Stimulated activated CD8-positive, alpha-beta memory T cell treated with anti-CD3 and anti-CD28 coated beads, Interleukin-7, amount 100 ng/mL, for 4 hours (primary cell): ENCODE results near the gene KIAA0040.

Experiments
- DNase-seq, 2 donors: peaks; one replicate each; pipeline ENCODE4 v3.0.0-alpha.2; 2020; ENCODE audit warnings: low read depth in 2 of 2

KIAA0040 gene

GRCh38 chr1:175171036-175171913, 21.3 kb downstream of the KIAA0040 start:
- DNase-seq, result no peak

DNA sequence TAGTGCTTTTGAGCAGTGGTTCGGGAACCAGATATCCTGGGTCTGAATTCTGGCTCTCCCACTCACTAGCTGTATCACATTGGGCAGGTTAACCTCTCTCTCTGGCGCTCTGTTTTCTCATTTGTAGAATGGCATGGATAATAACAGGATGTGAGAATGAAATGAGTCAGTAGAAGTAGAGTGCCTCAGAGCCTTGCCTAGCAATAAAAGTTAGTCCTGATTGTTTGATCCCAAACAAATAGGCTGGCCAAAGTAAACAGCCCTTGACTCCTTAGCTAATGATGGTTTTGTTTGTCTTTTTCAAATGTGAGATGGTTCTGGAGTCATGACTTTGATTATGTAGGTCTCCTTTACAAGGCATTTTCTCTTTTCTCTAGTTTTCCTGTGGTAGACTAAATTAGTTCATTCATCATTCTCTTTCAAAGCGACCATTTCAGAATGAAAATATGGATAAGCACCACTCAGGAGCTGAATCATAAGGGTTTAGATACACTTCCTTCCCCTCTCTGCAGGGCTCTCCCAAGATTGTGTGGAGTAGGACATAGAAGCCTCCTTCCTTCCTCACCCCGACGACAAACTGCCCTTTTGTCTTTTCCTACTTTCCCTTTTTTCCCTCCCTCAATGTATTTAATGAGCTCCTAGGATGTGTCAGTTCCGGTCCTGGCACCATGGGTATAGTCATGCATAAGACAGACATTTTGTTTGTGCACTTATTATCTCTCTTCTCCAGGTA, 23.1 kb downstream of the KIAA0040 start:
- DNase-seq, result no peak

GRCh38 chr1:175168782-175169181, 23.8 kb downstream of the KIAA0040 start:
- no peak for DNase-seq

- DNase-seq, result no peak
Measured at GRCh38 chr1:175167861-175168260, 24.7 kb downstream of the KIAA0040 start.

DNA sequence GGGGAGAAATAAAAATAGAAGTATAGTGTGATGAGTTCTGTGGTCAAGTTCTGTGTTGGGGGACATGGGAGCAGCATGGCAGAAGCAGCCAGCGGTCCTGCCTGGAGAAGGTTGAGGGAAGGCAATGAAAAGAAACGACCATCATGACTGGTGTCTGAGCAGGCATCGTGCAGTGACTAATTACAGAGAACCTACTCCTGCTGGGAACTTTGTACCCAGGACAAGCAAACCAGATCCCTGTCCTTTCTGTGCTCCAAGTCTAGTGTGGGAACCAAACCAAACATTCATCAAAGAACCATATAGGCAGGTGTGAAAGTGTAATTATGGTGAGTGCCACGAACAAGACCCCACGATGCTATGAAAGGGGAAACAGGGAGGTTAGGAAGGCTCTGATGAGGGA, 25.8 kb downstream of the KIAA0040 start:
- DNase-seq, result no peak

- no peak for DNase-seq
Measured at GRCh38 chr1:175164751-175165150, 27.8 kb downstream of the KIAA0040 start.

DNA sequence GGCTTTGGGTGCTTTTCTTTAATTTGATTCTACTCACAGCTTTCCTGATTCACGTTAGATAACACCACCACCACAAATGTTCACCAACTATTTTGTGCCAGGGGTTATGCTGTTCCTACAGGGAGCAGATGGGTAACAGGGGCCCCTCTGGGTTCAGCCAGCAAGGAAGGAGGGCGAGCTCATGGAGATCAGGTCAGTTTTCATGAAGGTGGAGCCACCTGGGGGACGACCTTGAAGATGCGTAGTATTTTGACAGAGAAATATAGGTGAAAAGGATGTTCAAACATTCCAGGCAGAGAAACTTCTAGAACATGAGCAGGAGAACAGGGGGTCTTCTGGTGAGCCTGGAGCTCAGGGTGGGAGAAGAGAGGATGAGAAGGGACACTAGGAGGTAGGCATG, 28.9 kb downstream of the KIAA0040 start:
- no peak for DNase-seq

- DNase-seq, result no peak
Measured at GRCh38 chr1:175162955-175163354, 29.6 kb downstream of the KIAA0040 start.

- DNase-seq, result no peak
Measured at GRCh38 chr1:175158170-175158591, 34.4 kb downstream of the KIAA0040 start.

- no peak for DNase-seq
Measured at GRCh38 chr1:175157200-175157599, 35.4 kb downstream of the KIAA0040 start.

- DNase-seq, result no peak
Measured at GRCh38 chr1:175155936-175156335, 36.6 kb downstream of the KIAA0040 start.

DNA sequence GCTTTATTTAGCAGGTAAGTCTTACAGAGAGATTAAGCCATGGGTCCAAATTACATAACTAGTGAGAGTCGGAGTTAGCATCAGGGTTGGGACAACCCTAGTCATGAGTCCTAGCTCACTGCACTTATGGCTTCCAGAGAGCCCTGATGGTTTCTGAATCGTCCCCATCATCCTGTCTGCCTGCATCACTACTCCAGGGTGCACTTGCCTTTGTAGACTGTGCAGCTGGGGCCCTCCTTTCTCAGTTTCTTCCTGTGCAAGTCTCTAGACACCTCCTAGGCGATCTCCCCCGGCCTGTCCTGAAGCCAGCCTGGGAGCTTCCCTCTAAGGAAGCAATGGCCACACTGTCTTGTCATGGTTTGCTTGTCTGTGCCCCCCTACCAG, 37.1 kb downstream of the KIAA0040 start:
- no peak for DNase-seq

GRCh38 chr1:175154629-175155472, 37.7 kb downstream of the KIAA0040 start:
- peak; percentile 52 to 53 for DNase-seq

DNA sequence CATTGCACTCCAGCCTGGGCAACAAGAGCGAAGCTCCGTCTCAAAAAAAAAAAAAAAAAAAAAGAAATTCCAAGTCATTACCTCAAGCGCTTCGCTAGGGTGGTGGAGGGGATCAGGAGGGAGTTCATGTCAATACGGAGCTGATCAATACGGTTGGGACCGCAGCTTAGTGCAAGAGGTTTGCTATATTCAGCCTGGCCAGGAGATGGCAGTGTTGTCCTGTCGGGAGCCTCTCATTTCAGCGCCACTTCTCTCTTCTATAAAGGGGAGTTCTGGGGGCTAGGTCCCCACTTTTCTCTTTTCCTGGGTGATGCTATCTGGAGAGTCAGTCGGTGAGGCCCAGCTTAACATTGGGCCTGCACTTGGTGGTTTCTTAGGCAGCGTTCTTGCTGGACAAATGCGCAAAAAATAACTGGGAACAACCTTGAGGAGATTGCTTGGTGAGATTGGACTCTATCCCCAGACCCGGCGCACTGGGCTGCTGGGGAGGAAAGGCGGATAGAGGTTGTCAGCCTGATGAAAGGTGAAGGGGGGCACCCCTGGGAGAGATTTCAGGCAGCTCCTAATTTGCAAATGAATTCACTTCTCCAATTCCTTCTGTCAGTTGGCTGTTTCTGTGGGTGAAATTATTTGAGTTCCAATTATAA, 40.4 kb downstream of the KIAA0040 start:
- DNase-seq, result peak; percentile 42 to 44

- no peak for DNase-seq
Measured at GRCh38 chr1:175150596-175151319, 41.8 kb downstream of the KIAA0040 start.

DNA sequence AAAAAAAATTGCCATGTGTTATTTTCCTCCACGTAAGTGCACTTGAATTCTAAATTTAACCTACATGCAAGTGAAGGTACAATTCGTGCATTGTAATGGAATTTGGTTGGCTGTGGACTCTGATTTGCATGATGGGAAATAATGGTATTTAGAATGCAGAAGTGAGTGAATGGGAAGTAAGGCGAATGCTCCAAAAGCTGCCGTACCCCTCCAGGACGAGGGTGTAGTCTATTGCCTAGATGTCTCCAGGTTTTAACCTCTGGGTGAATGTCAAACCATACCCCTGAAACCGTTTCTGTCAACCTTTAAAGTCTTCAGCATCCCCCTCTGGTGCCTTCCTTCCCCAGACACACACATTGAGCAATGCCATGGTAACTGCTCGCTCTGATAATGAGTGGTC, 44.5 kb downstream of the KIAA0040 start:
- DNase-seq, result no peak

GRCh38 chr1:175147569-175147968, 45.0 kb downstream of the KIAA0040 start:
- no peak for DNase-seq

GRCh38 chr1:175146529-175147213, 45.9 kb downstream of the KIAA0040 start:
- DNase-seq, result peak; percentile 41 to 46

GRCh38 chr1:175145899-175146528, 46.6 kb downstream of the KIAA0040 start:
- DNase-seq, result no peak

DNA sequence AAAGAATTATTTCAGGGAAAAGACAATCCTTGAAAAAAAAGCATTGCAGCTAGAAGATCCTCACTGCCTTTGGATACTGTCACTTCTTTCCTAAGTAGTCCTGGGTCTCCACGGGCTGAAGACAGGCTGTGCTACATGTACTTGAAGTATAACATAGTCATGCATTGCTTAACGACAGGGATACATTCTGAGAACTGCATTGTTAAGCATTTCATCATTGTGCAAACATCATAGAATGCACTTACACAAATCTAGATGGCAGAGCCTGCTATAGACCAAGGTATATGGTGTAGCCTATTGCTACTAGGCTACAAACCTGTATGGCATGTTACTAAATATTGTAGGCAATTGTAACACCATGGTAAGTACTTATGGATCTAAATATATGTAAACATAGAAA, 54.0 kb downstream of the KIAA0040 start:
- no peak for DNase-seq
